HL-60 (cell line): ENCODE data around the gene DMBT1.
A peak's percentile ranks its signal among the peaks of the same experiment; 100 is the strongest.

Experiments
- DNase-seq, 2 experiments: peaks; one replicate each; pipeline ENCODE4 v3.0.0-alpha.2; 2010 to 2020; ENCODE audit warnings: low read depth in 1 of 2, low spot score in 1 of 2
- H3K27ac ChIP-seq: fragments of 250-450 bp; sonication (Bioruptor Pico); replicated peaks from 2 replicates; pipeline ENCODE4 v1.5.1; 2020; ENCODE audit warnings: mild to moderate bottlenecking, moderate library complexity
- H3K27me3 ChIP-seq: fragments of 250-450 bp; sonication (Bioruptor Pico); 2 replicates; pipeline ENCODE4 v1.5.1; 2021; ENCODE audit warnings: mild to moderate bottlenecking, moderate library complexity; ENCODE audit not compliant: insufficient read depth, poor library complexity, severe bottlenecking
- H3K4me3 ChIP-seq: replicated peaks from 2 replicates; pipeline ENCODE4 v1.5.1; 2011; ENCODE audit warnings: mild to moderate bottlenecking, control low read depth, low read length; ENCODE audit not compliant: insufficient read depth
- GABPA ChIP-seq: IDR thresholded peaks from 2 replicates; pipeline ENCODE4 v1.6.1; 2012; ENCODE audit warnings: low read depth
- POLR2AphosphoS5 ChIP-seq: IDR thresholded peaks from 2 replicates; pipeline ENCODE4 v1.6.1; 2012; ENCODE audit warnings: low read depth
- REST ChIP-seq: IDR thresholded peaks from 2 replicates; pipeline ENCODE4 v1.6.1; 2012; ENCODE audit warnings: low read depth; ENCODE audit not compliant: insufficient replicate concordance
- SPI1 ChIP-seq: IDR thresholded peaks from 2 replicates; pipeline ENCODE4 v1.6.1; 2012; ENCODE audit warnings: low read depth, mild to moderate bottlenecking, borderline replicate concordance
- TF ChIP-seq, protein P1 (sequence below): IDR thresholded peaks from one replicate; pipeline ENCODE4 v1.5.1; 2011; ENCODE audit warnings: low read length, control low read depth, inconsistent platforms; ENCODE audit not compliant: insufficient read depth

The DMBT1 gene

DNA sequence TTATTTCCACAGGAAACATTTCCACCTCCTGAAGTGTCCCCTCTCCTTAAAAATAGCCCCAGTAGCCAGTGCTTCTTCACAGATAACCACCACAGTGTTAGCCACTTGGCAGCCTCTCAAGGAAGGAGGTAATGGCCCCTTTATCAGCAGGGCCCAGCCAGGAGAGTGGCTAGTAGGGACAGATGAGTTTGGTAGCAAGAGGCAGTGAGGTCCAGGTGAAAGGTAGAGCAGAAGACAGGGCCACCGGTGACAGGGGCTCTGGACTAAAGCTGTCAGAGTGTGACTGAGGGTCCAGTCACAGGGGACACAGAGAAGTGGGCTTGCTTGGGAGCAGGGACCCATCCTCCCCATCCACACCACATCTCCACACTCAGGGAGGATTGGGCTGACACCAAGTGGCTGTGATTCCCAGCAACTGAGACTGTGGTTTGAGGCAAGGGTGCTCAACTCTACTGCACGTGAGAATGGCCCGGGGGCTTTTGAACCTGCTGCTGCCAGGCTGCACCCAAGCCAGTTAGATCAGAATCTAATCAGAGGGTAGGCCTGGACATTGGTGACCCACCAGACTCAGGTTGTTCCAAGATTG lies 86.9 kb downstream of the DMBT1 start:
- Histone ChIP-seq H3K4me3 (no peak overlapping the region), H3K27ac (no peak overlapping the region), H3K27me3 (no peaks in the 10 kb centered on the region)
- TF ChIP-seq POLR2AphosphoS5, result no peak
- TF ChIP-seq GABPA, result no peak
- no peak for TF ChIP-seq REST
- no peak for TF ChIP-seq SPI1
- TF ChIP-seq, protein P1, sequence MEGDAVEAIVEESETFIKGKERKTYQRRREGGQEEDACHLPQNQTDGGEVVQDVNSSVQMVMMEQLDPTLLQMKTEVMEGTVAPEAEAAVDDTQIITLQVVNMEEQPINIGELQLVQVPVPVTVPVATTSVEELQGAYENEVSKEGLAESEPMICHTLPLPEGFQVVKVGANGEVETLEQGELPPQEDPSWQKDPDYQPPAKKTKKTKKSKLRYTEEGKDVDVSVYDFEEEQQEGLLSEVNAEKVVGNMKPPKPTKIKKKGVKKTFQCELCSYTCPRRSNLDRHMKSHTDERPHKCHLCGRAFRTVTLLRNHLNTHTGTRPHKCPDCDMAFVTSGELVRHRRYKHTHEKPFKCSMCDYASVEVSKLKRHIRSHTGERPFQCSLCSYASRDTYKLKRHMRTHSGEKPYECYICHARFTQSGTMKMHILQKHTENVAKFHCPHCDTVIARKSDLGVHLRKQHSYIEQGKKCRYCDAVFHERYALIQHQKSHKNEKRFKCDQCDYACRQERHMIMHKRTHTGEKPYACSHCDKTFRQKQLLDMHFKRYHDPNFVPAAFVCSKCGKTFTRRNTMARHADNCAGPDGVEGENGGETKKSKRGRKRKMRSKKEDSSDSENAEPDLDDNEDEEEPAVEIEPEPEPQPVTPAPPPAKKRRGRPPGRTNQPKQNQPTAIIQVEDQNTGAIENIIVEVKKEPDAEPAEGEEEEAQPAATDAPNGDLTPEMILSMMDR, result no peak
- DNase-seq, result no peak

DNA sequence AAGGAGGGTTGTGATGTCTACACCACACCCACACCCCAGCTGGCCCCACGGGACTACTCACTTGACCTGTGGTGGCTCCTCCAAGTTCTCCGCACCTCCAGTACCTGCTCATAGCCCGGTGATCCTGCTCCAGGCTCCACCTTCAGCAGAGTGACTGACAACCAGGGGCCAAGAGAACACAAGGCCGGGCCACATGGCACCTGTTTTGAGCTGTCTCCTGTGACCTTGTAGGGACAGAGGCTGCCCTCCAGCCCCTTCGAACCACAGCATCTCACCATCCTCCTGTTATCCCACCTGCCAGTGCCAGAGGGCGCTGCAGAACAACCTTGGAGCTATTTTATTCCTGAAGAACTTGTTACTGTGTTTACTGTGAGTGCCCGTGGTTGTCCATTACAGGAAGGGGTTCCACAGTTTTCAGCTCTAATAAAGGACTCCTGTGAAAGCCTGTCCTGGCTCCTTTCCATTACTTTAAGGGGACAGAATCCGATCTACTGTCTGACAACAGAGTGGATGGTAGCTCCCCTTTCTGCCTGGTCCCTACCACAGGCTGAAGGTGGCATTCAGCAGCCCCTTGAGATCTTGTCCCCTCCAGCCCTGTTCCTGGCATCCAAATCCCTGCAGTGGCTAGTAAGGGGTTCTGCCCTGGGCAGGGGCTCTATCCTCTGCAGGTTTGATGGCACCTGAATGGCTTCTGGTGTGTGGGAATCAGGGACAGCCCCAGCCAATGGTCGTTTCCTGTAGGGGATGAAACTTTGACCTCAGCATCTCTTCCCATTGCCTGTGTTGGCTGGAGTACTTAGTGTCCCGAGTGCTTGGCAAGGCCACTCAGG lies 88.3 kb downstream of the DMBT1 start:
- Histone ChIP-seq H3K4me3 (no peak overlapping the region), H3K27ac (no peak overlapping the region), H3K27me3 (no peaks in the 10 kb centered on the region)
- DNase-seq, result peak in 1 of 2 experiments; percentile 36
- no peak for TF ChIP-seq GABPA
- TF ChIP-seq, protein P1, result peak; percentile 65

GRCh38 chr10:122649903-122650302 lies 89.3 kb downstream of the DMBT1 start:
- Histone ChIP-seq H3K27me3 (no peaks in the 10 kb centered on the region), H3K4me3 (no peak overlapping the region), H3K27ac (no peak overlapping the region)
- no peak for DNase-seq
- no peak for TF ChIP-seq REST
- no peak for TF ChIP-seq GABPA
- TF ChIP-seq SPI1, result no peak

- Histone ChIP-seq H3K4me3 (no peak overlapping the region), H3K27me3 (no peaks in the 10 kb centered on the region), H3K27ac (no peak overlapping the region)
- DNase-seq, result no peak
- TF ChIP-seq POLR2AphosphoS5 (no peak), SPI1 (no peak), GABPA (no peak), REST (no peak)
- TF ChIP-seq, protein P1, result no peak
Observed at GRCh38 chr10:122650331-122650730, 89.8 kb downstream of the DMBT1 start.
